Left colon (tissue), 2 donors: Measurements from ENCODE around the gene HAPLN1. TPM values are rescaled to one million over a fixed set of nuclear protein-coding genes. Genes with fewer than 3 reads are reported as not detected.
A peak's percentile ranks its signal among the peaks of the same experiment; 100 is the strongest.

Source experiments
- ATAC-seq: fragments of 200-7000 bp; cut with Tn5 transposase; one replicate; pipeline ENCODE4 v1.9.1; 2020; ENCODE audit warnings: mild to moderate bottlenecking, moderate library complexity
- DNase-seq, 2 donors: peaks; one replicate each; pipeline ENCODE4 v3.0.0-alpha.2; 2020
- intact Hi-C, 2 donors: fragments of 100-400 bp; cut with DNase I in 1 of 2; cut with micrococcal nuclease in 1 of 2; formaldehyde crosslinking; loops; one replicate each; pipeline versions ENCODE4 v1.11.2 to v1.14.0; 2022; cut with DNase I, micrococcal nuclease
- total RNA-seq, 2 donors: library from RNA; stranded (reverse); fragmentation: NEBNext Ultra II Directional; extraction: Animal tissue kit (Norgen Biotek cat#: 25700); gene quantifications; one replicate each; pipeline ENCODE4 v1.2.1, GENCODE V29; 2021
- donor health status: DM: no; HTN: no; CAD: no.
- donor health status: DM: yes; HTN: yes; CAD: no.

The HAPLN1 gene
- total RNA-seq, 2 donors from 2014 or later: 6.7 to 9.1 TPM

- no peak for ATAC-seq
- DNase-seq: no peak
- intact Hi-C loops: no loop called here
Observed at GRCh38 chr5:83662558-83662957, 58.1 kb downstream of the HAPLN1 start.

GRCh38 chr5:83657807-83658525 is 62.7 kb downstream of the HAPLN1 start:
- intact Hi-C loops: no loop called here
- DNase-seq: no peak

GRCh38 chr5:83654427-83654994 is 66.1 kb downstream of the HAPLN1 start:
- ATAC-seq: no peak
- no peak for DNase-seq
- intact Hi-C loops: no loop called here

More at GRCh38 chr5:83657807-83658525, 62.7 kb downstream of the HAPLN1 start:
- ATAC-seq: no peak

GRCh38 chr5:83653669-83654068 is 67.0 kb downstream of the HAPLN1 start:
- ATAC-seq (no peak), DNase-seq (no peak)
- intact Hi-C loops: no loop called here

GRCh38 chr5:83645936-83646335 is 74.7 kb downstream of the HAPLN1 start:
- DNase-seq (no peak), ATAC-seq (no peak)
- intact Hi-C loops: no loop called here

GRCh38 chr5:83644301-83644700 is 76.4 kb downstream of the HAPLN1 start:
- no peak for ATAC-seq
- intact Hi-C loops: no loop called here
- DNase-seq: no peak

- intact Hi-C loops: no loop called here
- ATAC-seq (no peak), DNase-seq (no peak)
Observed at GRCh38 chr5:83641946-83642345, 78.7 kb downstream of the HAPLN1 start.

- DNase-seq: no peak
- ATAC-seq: no peak
- intact Hi-C loops: no loop called here
Observed at GRCh38 chr5:83639911-83640310, 80.7 kb downstream of the HAPLN1 start.

- DNase-seq: no peak
Observed at GRCh38 chr5:83636156-83636555, 84.5 kb downstream of the HAPLN1 start.

GRCh38 chr5:83633285-83633684 is 87.4 kb downstream of the HAPLN1 start:
- DNase-seq (no peak), ATAC-seq (no peak)
- intact Hi-C loops: no loop called here

More at GRCh38 chr5:83636156-83636555, 84.5 kb downstream of the HAPLN1 start:
- intact Hi-C loops: no loop called here
- no peak for ATAC-seq

GRCh38 chr5:83632874-83633273 is 87.8 kb downstream of the HAPLN1 start:
- no peak for ATAC-seq
- intact Hi-C loops: no loop called here

GRCh38 chr5:83628360-83628759 is 92.3 kb downstream of the HAPLN1 start:
- intact Hi-C loops: no loop called here

More at GRCh38 chr5:83632874-83633273, 87.8 kb downstream of the HAPLN1 start:
- DNase-seq: no peak

GRCh38 chr5:83614841-83615240 is 105.8 kb downstream of the HAPLN1 start:
- ATAC-seq (no peak), DNase-seq (no peak)
- intact Hi-C loops: no loop called here

More at GRCh38 chr5:83628360-83628759, 92.3 kb downstream of the HAPLN1 start:
- no peak for ATAC-seq
- DNase-seq: no peak

GRCh38 chr5:83608122-83608521 is 112.5 kb downstream of the HAPLN1 start:
- DNase-seq: peak in 1 of 2 donors; percentile 6
- intact Hi-C loops: no loop called here
- ATAC-seq: peak; percentile 34

- no peak for DNase-seq
- ATAC-seq: no peak
- intact Hi-C loops: no loop called here
Observed at GRCh38 chr5:83595217-83595616, 125.4 kb downstream of the HAPLN1 start.

- intact Hi-C loops: no loop called here
- DNase-seq (no peak), ATAC-seq (no peak)
Observed at GRCh38 chr5:83590966-83591365, 129.7 kb downstream of the HAPLN1 start.

GRCh38 chr5:83589786-83590185 is 130.9 kb downstream of the HAPLN1 start:
- DNase-seq: no peak
- intact Hi-C loops: no loop called here
- ATAC-seq: no peak
